Measurements from ENCODE around the gene TLX2.

The TLX2 gene

DNA sequence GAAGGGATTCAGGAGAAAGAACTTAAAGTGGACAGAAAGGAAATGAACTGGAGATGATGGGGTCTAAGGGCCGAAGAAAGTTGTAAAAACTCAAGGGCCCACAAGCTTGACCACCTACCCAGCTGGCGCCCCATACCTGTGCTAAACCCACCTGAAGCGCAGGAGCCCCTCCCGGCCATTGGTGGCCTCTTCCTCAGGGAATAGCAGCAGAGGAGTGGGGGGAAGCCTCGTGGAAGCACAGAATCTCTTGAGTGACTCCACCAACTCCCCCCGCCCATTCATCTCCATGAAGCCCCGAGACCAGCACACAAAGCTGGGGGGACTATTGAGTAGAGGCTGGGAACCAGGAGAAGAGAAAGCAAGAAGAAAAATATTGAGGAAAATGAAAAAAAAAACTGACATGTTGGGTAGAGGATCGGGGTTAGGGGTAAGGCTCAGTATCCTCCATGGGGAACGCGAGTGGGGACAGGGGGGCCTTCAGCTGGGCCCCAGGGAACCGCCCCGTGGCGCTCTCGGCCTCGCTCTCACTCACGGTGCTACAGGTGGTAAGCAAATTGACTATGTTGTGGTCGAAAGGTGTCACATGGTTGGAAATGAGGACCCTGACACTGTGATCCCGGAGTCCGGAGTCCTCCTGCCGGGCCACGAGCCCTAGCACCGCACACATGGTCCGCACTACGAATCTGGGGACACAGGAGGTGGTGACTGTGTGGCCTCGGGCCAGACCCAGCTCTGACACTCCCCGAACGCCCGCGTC, 14.5 kb downstream of the TLX2 start:
- DNase-seq (ENCODE audit: insufficient read length, low spot score) (no peak), FAIRE-seq (no peak)
- TF ChIP-seq POLR2A (IDR thresholded peaks at IDR 0.05; ENCODE audit: low read depth, low read length): no peak

DNA sequence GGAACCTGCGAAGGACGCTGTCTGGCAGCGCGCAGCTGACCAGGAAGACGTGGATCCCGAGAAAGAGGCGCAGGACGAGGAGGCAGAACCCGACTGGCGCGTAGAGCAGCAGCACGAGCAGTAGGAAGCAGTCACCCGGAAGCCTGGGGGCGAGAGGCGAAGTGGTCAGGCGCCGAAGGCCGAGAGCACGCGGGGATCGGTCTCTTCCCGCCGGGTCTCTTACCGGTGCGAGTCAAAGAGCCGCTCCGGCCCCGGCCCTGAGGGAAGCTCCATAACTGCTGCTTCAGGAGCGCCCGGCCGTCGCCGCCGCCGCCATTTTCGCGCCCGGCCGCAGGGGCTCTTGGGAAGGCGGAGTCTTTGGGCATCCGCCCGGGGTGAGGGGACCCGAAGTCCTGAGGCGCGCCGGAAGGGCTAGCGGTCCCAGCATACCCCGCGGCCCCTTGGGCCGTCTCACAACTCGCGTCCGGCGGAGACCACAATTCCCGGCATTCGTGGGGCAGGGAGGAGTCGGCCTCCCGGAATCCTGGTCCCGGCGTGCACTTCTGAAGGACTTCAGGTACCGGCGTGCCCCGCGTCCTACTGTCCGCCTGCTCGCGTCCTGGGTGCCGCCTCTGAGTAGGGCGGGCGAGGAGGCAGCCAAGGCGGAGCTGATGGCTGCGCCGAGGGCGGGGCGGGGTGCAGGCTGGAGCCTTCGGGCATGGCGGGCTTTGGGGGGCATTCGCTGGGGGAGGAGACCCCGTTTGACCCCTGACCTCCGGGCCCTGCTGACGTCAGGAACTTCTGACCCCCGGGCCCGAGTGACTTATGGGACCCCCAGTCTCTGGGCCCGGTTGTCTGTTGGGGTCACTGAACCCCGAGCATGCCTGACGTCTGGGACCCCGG, 15.3 kb downstream of the TLX2 start, which contains the start of the genes AUP1 and HTRA2:
TSS of gene AUP1 (minus strand) at position 350 of the 882 bp plus-strand sequence. CDS start at position 273, 77 bp downstream.
TSS of gene HTRA2 (plus strand) at position 577 of the 882 bp plus-strand sequence. CDS start at position 651, 74 bp downstream.
- DNase-seq (ENCODE audit: insufficient read length, low spot score): peak; percentile 99
- peak; percentile 58 for TF ChIP-seq POLR2A (IDR thresholded peaks at IDR 0.05; ENCODE audit: low read depth, low read length)
- FAIRE-seq: no peak

DNA sequence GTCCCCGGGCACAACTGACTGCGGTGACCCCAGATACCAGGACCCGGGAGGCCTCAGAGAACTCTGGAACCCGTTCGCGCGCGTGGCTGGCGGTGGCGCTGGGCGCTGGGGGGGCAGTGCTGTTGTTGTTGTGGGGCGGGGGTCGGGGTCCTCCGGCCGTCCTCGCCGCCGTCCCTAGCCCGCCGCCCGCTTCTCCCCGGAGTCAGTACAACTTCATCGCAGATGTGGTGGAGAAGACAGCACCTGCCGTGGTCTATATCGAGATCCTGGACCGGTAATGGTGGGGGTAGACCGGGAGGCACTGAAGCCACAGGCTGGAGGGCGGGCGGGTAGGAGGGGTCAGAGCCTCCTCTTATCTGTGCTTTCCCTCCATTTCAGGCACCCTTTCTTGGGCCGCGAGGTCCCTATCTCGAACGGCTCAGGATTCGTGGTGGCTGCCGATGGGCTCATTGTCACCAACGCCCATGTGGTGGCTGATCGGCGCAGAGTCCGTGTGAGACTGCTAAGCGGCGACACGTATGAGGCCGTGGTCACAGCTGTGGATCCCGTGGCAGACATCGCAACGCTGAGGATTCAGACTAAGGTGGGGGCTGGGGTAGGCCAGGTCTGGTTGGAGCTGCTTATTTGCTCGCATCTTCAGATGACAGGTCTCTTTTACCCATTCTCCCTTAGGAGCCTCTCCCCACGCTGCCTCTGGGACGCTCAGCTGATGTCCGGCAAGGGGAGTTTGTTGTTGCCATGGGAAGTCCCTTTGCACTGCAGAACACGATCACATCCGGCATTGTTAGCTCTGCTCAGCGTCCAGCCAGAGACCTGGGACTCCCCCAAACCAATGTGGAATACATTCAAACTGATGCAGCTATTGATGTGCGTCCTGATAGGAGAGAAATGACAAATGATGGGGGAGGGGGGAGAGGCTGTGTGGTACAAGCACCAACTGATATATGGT, 16.3 kb downstream of the TLX2 start:
- TF ChIP-seq POLR2A (IDR thresholded peaks at IDR 0.05; ENCODE audit: low read depth, low read length): no peak
- no peak for DNase-seq (ENCODE audit: insufficient read length, low spot score)
- FAIRE-seq: no peak

DNA sequence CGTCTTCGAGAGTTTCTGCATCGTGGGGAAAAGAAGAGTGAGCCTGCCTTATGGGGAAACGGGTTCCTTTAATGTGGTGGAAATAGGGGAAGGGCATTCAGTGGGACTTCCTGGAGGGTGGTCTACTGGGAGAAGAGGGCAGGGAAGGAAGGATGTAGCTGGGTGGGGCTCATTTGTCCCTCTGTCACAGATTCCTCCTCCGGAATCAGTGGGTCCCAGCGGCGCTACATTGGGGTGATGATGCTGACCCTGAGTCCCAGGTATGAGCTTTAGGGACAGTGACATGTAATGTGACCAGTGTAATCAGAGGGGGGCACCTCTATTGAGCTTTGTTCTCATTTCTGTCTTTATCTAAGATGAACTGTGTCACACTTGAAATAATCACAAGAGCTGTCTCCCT, 17.4 kb downstream of the TLX2 start:
- no peak for TF ChIP-seq POLR2A (IDR thresholded peaks at IDR 0.05; ENCODE audit: low read depth, low read length)
- DNase-seq (ENCODE audit: insufficient read length, low spot score) (no peak), FAIRE-seq (no peak)

DNA sequence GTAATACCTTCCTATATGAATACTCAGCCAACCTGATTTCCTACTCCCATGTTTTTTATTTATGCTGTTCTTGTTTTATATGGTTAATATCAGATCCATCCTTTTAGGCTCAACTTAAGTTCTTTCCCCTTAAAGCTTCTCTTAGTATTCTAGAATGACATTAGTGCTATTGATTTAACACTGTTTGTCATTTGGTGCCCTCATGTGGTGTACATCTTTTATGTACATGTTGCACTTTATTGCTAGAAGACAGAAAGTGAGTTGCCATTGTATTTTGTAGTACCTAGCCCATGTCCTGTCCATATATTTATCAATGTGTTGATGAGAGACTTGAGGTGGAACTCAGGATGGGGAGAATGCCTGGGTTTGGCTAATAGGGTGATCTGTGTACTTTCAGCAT, 18.0 kb downstream of the TLX2 start:
- FAIRE-seq (no peak), DNase-seq (ENCODE audit: insufficient read length, low spot score) (no peak)
- TF ChIP-seq POLR2A (IDR thresholded peaks at IDR 0.05; ENCODE audit: low read depth, low read length): no peak

DNA sequence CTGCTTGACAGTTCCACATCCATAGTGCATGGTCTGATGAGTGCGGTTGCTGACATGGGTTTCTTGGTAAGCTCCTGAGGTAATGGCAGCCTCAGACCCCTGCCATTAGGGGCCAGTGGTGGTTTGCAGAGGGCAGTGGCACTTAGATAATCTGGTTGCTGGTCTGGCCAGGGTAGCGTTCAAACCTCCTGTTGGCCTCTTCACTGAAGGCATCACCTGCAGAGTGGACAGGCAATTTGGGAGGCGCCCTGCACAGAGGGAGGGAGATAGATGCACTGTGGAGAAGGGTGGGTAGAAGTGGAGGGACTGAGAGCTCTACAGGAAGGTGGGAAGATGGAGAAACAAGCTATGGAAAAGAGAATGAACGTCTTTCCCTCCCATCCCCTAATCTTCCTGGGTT, 19.2 kb downstream of the TLX2 start:
- TF ChIP-seq POLR2A (IDR thresholded peaks at IDR 0.05; ENCODE audit: low read depth, low read length): no peak
- FAIRE-seq (no peak), DNase-seq (ENCODE audit: insufficient read length, low spot score) (no peak)

DNA sequence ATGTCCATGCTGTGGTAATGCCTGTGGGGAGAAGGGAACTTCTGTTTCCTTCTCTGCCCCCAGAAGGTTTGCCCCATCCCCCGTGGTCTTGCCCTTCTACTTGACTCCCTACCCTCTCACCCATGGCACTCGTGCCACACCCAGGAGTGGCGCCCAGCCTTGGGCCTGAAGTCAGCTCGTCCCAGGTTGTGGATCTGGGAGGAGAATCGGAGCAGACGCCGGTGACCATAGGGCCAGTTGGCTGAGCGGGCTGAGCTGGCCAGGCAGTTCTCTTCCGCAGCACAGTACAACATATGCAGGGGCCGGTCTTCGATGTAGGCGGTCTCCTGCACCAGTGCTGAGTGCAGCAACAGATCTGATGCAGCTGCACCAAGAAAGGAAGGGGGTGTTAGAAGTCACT, 20.2 kb downstream of the TLX2 start:
- DNase-seq (ENCODE audit: insufficient read length, low spot score) (no peak), FAIRE-seq (no peak)
- TF ChIP-seq POLR2A (IDR thresholded peaks at IDR 0.05; ENCODE audit: low read depth, low read length): 0 out of 2 replicates have a peak, but pooled peaks have one; percentile 2

DNA sequence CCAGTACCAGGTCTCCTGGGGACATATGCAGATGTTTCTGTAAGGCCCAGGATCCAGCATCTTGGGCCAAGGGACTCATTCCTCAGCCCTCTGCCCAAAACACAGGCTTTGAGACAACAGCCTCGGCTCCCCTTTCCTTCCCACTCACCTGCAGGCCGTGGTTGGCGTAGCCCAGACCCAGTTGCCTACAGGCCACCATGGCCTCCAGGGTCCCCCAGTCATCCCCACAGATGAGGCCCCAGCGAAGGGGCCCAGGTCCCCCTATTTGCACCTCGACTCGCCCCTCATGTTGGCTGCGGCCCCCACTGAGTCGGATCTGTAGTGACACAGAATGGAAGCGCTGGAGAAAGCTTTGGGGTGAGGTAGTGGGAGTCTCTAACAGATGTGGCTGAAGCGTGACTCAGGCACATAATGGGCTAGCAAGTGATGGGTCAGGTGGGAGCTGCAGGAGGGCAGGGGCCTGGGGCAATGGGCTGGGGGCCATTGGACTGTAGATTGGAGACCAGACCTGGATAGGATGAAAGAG, 21.3 kb downstream of the TLX2 start:
- FAIRE-seq (no peak), DNase-seq (ENCODE audit: insufficient read length, low spot score) (no peak)
- TF ChIP-seq POLR2A (IDR thresholded peaks at IDR 0.05; ENCODE audit: low read depth, low read length): no peak

DNA sequence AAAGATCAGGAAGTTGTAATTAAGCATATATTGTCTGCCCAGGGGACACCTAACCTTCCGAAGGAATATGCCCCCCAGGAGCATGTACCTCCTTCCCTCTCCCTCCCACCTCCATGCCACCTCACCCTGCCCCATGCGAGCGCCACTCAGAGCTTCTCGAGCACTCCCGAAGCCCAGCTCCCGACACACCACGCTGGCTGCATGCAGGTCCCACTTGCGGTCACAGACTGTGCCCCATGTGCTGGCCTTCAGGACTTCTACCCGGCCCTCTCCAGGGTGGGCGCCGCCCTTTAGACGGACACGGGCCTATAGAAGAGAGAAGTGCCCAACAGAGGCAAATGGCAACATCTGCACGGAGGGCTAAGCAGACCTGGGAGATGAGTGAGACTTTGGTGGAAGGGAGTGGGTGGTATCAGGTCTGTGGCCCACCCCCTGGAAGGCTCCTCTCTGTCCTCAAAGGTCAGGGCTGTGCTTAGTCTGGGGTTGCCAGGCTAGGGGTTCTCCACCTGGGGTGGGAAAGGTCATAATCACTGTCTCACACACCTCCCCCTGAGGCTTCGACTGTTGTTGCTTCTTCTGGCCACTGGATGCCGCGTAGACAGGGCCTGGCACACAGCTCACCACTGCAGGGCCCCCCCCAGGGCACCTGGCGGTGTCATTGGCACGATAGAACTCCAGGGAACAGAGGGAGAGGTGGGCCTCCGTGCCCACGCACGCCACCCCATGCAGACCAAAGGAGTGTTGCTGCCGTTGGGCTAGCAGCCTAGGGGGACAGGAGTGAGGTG, 22.1 kb downstream of the TLX2 start:
- no peak for FAIRE-seq
- no peak for TF ChIP-seq POLR2A (IDR thresholded peaks at IDR 0.05; ENCODE audit: low read depth, low read length)
- DNase-seq (ENCODE audit: insufficient read length, low spot score): no peak

DNA sequence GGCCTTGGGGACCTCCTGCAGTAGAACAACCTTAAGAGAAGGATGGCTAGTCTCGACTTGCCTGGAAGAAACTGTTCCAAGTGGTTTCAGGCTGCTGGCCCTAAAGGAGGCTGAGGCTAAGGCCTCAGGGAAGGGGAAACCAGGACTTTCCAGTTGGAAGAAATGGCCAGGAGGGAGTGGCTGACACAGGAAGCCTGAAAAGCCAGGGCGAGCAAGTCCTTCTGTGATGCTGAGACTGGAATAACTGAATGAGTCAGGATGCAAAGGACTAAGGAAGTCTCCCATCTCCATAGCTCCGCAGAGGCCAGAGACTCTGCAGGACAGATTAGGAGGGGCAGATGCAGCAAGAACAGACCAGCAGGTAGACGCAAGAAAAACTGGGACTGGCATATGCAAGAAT, 22.9 kb downstream of the TLX2 start:
- DNase-seq (ENCODE audit: insufficient read length, low spot score) (no peak), FAIRE-seq (no peak)
- TF ChIP-seq POLR2A (IDR thresholded peaks at IDR 0.05; ENCODE audit: low read depth, low read length): no peak

DNA sequence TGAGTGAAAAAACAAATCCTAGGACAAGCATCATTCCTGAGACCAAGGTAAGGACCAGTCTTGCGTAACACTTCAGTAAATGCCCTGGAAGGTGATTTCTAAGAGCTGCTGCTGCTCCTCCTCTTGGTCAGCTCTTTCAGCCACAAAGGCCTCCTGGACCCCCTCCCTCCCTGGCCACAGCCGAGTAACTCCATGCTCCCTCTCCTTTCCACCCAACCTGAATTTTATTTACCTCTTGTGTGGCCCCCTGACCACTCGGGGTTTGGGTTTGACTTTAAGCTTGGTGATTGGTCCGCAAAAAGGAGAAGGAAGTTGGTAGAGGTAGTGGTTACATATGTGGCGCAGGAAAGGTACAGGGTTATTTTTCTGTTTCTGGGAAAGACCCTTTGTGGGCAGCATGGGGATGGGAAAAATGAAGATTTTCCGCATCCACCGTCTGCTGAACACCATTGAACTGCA, 24.7 kb downstream of the TLX2 start:
- DNase-seq (ENCODE audit: insufficient read length, low spot score): no peak
- TF ChIP-seq POLR2A (IDR thresholded peaks at IDR 0.05; ENCODE audit: low read depth, low read length): no peak
- FAIRE-seq: no peak

DNA sequence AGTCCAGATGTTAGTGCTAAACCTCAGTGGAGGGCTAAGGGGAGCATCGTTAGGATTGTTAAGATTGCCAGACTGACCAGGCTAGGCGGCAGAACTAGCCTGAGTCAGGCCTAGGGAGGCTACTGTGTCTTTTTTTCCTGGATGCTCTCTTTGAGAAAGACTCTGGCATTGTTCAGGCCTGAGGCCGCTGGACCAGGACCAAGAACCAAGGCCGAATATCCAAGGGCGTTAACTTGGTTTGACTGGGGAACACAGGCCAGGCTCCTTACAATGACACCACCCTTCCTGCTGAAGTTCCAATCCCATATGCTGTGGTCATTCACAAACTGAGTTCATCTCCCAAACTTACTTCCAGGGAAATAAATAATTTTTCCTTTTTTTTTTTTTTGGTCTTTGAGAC, 26.0 kb downstream of the TLX2 start:
- FAIRE-seq (no peak), DNase-seq (ENCODE audit: insufficient read length, low spot score) (no peak)
- no peak for TF ChIP-seq POLR2A (IDR thresholded peaks at IDR 0.05; ENCODE audit: low read depth, low read length)

Measured in H54 (cell line).